Measurements from ENCODE around the gene RNF149.

DNA sequence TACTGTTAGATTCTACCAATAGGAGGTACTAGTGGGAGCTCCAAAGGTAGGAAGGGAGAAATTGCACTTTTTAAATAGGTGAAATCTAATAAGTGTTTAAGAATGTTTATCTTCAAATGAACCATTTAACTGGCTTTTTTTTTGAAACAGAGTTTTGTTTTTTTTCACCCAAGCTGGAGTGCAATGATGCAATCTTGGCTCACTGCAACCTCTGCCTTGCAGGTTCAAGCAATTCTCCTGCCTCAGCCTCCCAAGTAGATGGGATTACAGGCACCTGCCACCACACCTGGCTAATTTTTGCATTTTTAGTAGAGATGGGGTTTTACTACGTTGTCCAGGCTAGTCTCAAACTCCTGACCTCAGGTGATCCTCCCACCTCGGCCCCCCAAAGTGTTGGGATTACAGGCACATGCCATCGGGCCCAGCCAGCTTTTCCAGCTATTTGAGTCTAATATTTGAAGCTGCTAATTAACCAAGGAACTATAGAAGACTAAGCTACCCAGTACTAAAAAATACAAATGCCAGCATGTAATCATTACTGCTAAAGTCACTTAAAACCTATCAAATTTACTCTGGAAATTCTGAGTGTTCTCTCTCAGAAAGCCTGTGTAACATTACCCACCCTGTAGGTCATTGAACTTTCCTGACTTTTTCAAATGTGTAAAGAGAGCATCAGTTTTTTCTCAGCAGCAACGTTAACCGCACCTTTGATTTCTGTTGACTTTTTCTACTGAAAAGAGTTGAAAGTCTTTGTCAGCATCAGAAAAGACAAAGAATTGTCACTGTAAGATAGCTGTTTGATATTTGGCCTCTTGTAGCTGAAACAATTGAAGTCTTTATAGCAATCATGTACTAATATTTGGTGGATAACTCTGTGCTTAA is 24.6 kb upstream of the RNF149 start:
- TF ChIP-seq POLR2A (IDR thresholded peaks at IDR 0.05): no peak
- TF ChIP-seq, protein P1, sequence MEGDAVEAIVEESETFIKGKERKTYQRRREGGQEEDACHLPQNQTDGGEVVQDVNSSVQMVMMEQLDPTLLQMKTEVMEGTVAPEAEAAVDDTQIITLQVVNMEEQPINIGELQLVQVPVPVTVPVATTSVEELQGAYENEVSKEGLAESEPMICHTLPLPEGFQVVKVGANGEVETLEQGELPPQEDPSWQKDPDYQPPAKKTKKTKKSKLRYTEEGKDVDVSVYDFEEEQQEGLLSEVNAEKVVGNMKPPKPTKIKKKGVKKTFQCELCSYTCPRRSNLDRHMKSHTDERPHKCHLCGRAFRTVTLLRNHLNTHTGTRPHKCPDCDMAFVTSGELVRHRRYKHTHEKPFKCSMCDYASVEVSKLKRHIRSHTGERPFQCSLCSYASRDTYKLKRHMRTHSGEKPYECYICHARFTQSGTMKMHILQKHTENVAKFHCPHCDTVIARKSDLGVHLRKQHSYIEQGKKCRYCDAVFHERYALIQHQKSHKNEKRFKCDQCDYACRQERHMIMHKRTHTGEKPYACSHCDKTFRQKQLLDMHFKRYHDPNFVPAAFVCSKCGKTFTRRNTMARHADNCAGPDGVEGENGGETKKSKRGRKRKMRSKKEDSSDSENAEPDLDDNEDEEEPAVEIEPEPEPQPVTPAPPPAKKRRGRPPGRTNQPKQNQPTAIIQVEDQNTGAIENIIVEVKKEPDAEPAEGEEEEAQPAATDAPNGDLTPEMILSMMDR (IDR thresholded peaks at IDR 0.05): no peak
